ENCODE data around the gene SPEF2.
"Not testable (repeated sequence)": the region's sequence is repeated elsewhere in the genome, so short reads cannot be mapped to it uniquely, and the experiment has no call there.

SPEF2 gene

DNA sequence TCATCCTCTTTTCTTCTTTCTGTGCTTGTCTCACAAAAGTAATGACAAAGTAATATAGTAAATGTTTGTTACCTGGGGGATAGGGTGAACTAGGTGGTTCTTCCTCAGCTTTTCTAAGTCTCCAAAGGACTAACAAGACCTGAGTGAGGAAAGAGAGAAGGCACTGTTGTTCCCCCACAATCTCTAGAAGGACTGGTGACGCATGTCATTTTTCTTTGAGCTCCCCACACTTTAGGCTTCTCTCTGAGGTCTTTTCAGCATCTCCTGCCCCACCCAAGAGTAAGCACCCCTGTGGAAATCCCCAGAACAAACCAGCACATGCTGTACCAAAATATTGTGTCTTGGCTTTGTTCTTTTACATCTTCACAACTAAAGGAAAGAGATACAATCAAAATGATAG lies 236.6 kb downstream of the SPEF2 start:
- DNase-seq (ENCODE audit: low spot score): no peak

DNA sequence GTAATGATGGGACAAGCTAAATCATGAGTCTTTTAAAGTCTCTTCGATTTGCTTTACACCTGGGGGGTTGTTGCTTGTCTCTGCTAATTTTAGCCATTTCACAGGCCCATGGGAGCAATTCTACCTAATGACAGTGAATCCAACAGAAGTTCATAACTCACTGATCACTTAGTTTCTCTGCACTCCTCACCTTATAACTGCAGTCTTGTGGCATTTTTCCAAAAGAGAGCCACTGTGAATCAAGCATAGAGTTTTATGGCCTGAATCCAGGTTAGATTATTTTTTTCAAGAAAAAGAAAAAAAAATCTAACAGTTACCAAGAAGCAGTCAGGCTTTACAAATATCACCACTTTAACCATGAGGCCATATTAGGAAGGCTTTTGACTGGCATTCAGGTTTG lies 237.5 kb downstream of the SPEF2 start:
- no peak for DNase-seq (ENCODE audit: low spot score)

DNA sequence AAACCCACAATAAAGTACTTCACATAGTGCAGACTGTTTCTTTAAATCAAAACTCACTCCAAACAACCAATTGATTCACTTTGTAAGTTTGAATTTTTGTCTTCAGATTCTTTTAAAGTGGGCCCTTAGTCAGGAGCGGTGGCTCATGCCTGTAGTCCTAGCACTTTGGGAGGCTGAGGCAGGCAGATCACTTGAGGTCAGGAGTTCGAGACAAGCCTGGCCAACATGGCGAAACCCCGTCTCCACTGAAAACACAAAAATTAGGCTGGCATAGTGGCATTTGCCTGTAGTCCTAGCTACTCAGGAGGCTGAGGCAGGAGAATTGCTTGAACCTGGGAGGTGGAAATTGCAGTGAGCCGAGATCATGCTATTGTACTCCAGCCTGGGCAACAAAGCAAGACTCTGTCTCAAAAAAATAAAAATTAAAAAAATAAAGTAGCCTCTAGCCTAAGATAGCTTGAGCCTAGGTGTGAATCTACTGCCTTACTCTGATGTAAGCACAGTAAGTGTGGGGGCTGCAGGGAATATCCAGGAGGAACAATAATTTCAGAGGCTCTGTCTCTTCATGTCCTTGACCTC lies 238.6 kb downstream of the SPEF2 start:
- DNase-seq (ENCODE audit: low spot score): not testable (repeated sequence)

DNA sequence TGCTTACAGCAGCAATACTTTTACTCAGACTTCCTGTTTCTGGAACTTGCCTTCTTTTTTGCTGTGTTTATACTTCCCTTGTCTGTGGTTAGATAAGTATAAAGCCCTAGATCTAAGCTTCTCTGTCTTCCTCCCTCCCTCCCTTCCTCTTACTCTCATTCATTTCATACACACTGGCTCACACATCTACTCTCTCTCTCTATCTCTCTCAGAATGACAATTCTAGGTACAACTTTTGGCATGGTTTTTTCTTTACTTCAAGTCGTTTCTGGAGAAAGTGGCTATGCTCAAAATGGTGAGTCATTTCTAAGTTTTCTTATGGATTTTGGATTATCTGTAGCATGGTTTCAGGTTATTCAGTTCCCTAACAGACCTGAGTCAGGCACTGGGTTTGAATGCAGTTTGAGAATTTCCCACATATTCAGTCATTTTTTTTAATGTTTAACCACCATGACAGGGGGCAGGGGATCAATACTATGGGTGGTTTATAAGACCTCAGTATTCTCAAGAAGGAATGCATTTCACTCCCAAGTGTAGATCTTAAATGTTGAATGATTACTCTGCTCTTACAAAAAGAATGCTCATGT lies 239.2 kb downstream of the SPEF2 start, which contains the start of gene IL7R:
Gene IL7R, plus strand, starts transcription at position 127 of the 587 bp plus-strand sequence. Its CDS starts 87 bp downstream, at position 214.
- DNase-seq (ENCODE audit: low spot score): no peak

DNA sequence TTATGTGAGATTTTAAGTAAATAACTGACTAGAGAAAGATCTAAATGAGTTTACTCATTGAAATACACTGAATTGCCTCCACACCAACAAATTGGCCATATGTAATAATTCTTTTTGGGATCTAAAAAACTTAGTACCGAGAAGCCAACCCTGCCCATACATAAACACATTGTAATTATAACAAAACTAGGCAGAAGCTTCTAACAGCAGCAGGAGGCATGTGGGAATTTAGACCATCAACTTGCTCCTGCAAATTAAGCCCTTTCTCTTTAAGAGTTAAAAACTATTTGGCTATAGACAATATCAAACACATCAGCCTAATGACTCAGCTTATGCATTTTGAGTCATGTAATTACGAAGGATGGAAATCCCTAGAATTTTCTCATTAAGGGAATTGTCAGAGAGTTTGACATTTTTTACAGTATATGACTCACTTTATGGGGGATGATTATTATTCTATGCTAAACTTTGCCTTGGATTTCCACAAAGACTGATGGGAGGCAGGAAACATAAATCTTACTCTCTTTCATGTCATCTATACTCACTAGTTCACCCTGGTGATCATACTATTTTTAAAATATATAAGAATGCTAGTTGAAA lies 240.0 kb downstream of the SPEF2 start:
- DNase-seq (ENCODE audit: low spot score): peak; percentile 46

DNA sequence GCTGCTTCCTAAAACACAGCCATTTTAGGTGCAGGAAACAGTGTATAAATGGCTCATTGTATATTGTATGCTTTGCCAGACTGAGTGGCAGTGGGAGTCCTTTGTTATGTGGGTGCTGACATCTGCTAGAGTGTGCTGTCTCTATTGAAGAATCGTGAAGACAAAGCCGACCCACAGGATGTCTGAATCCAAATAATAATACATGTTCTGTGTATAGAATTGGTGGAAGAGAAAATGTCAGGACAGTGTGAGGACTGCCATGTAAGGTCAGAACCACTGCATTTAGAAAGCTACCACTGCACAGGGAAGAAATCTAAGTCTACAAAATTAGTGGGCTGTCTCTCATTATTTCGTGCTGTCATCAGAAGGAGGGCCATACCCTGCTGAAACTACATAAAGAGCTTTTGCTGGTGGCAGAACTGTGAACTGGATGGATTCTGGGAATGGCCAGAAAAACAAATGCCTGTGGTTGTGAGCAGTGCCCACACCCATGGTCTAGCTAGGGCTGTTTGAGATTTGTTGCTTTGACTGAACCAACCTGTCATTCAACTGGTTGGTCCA lies 241.5 kb downstream of the SPEF2 start:
- no peak for DNase-seq (ENCODE audit: low spot score)

DNA sequence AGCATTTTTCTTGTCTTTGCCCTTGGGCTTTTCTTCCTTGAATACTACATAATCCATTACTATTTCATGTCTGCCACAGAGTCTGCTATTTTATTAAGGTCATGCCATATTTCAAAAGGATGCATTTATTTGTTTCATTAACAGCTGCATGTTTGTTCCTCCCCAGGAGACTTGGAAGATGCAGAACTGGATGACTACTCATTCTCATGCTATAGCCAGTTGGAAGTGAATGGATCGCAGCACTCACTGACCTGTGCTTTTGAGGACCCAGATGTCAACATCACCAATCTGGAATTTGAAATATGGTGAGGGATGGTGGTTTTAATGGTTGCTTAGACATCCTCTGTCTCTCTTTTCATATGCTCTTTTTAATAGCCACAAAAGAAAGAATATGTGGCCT lies 243.0 kb downstream of the SPEF2 start:
- DNase-seq (ENCODE audit: low spot score): no peak

DNA sequence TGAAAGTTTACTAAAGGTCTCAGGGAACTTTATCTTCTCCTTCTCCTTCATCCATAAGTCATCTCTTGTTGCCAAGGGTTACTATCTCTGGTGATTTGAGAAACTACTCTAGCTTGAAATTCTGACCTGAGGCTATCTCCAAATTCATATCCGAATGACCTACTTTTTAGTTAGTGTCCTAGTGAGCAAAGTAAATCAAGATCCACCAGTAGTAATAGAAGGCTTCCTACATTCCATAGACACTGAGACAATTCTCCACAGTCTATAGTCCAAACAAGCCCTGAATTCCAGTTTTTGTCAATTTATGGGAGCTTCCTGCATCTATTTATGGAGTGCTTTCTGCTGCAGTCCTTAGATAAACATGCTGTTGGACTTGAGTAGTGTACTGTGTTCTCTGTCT lies 244.1 kb downstream of the SPEF2 start:
- no peak for DNase-seq (ENCODE audit: low spot score)

DNA sequence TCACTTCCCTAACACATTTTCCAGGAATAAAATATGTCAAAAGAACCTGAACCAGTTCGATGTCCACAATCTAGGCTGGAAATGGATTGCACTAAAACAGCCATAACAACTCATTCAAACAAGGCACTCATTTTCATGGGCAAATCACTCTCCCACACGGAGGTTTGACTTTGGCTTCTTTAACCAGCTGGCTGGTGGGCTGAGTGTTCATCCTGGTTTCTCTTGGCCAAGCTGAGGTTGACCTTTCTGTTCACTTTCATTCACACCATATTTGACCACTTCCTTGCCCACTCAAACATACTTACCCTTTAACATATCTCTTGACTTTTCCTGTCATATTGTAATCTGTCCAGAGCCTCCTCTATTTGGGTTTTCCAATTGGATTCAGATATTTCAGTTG lies 244.5 kb downstream of the SPEF2 start:
- DNase-seq (ENCODE audit: low spot score): no peak

DNA sequence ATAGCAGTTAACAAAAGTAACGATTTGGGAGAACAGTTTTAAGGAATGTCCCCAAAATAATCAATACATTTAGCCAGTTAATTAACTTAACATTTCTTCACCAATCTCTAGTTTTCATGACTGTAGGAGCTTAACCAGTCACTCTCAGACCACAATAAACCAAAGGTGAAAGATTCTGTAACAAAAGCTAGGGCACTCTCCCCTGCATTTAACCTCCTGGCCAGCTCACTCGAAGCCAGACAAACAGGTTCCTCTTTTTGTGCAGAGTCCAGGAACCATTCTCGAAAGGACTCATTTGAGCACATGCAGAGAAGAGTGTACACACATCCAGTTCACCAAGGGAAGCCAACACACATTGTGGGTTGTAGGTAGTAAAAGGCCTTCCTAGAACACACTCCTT lies 245.5 kb downstream of the SPEF2 start:
- no peak for DNase-seq (ENCODE audit: low spot score)

Measured in GM03348 (cell line).